Measurements from ENCODE around the gene DDX47. TPM values are rescaled to one million over a fixed set of nuclear protein-coding genes. Genes with fewer than 3 reads are reported as not detected.

The DDX47 gene
- total and polyA plus RNA-seq, 10 donors = 34.0 to 58.1 (median 42.0) TPM

DNA sequence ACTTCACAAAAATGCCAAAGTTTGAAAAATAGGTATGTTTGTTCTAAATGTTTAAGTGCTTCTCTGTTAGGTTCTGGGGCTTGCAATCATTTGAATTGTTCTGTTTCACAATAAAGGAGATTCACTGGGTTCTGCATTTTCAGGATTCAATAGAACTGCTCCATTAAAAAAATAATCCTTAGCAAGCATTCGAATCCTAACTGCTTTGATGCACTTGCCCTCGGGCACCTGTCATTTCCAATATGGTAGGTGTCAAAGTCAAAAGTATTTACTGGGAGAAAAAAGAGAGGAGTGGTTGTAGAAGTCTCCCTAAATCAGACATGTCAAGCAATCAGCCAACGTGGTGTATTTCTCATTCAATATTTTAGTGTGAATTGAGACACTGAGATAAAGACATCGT, 22.2 kb upstream of the DDX47 start:
- intact Hi-C loops (cut with DNase I; ENCODE audit: low total_unique reads) = no loop called here
- TF ChIP-seq CTCF (IDR thresholded peaks at IDR 0.05 in 8 of 11, conservative IDR thresholded peaks at IDR 0.05 in 3 of 11) (no peak), POLR2A (IDR thresholded peaks at IDR 0.05) (no peak), POLR2AphosphoS5 (IDR thresholded peaks at IDR 0.05) (no peak)
- 78 to 92% (median 88%) methylated on average over 4 of the region's 4 CpGs for WGBS, 5 donors
- no peaks in the 10 kb centered on the region for H3K27me3 ChIP-seq (replicated peaks in 1 of 7)
- peaks cover 17 to 35% (median 28%) of the 10 kb centered on the region in 6 donors for H3K4me1 ChIP-seq
- no peak overlapping the region for H3K4me3 ChIP-seq
- no peak for DNase-seq
- no peak overlapping the region for H3K27ac ChIP-seq
- no peaks in the 10 kb centered on the region for H3K9me3 ChIP-seq
- no peaks in the 10 kb centered on the region for H3K36me3 ChIP-seq

DNA sequence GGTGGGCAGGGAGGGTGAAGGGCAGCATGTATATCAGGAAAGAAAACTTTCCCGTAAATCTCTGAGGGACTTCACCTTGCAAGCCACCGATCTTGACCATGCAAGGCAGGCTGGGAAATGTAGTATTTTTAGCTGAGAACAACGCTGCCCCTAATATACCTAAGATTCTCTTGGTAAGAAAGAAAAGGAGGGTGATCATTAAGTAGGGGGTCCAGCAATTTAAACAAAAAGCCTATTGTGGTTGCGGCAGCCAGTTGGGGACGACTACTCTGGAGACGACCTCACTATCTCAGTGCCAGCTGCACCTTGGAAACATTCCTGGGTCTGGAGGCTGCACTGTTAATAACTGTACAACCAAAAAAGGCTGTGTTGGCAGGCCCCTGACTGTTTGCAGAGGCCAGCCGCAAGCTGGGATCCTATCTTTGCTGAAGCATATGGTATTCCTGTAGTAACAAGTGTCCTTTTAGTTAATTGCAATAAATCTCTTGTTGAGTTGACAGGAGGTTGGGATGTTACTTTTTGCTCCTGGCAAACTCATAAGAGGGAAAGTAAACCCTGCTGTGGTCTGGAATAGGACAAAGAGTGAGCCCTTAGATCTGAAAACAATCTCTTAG, 21.3 kb upstream of the DDX47 start:
- no peak for TF ChIP-seq POLR2AphosphoS5 (IDR thresholded peaks at IDR 0.05)
- no peak for TF ChIP-seq POLR2A (IDR thresholded peaks at IDR 0.05)
- TF ChIP-seq CTCF (IDR thresholded peaks at IDR 0.05 in 8 of 11, conservative IDR thresholded peaks at IDR 0.05 in 3 of 11) = no peak
- no peaks in the 10 kb centered on the region for H3K27me3 ChIP-seq (replicated peaks in 1 of 7)
- H3K4me1 ChIP-seq = peaks cover 13 to 28% (median 23%) of the 10 kb centered on the region in 6 donors
- no peaks in the 10 kb centered on the region for H3K36me3 ChIP-seq
- H3K27ac ChIP-seq = no peak overlapping the region
- intact Hi-C loops (cut with DNase I; ENCODE audit: low total_unique reads) = no loop called here
- no peak for DNase-seq
- H3K4me3 ChIP-seq = no peak overlapping the region
- WGBS, 5 donors = 57 to 83% (median 62%) methylated on average over 7 of the region's 7 CpGs
- H3K9me3 ChIP-seq = no peaks in the 10 kb centered on the region

DNA sequence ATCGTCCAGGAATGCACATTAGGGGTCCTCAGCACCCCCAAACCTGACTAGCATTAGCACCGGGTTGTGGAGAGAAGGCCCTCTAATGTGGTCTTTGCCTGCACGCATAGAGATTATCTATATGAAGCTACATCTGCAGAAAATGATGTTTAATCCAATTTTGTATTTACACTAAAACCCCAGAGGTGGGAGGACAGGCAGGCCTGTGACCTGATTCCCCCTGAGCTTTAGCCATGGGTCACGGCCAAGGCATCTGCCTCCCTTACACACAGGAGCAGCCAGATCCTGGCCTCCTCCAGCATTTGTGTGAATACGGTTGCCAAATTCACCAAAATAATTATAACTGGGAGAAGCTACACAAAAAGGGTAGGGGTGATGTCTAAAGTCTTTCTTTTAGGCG, 20.7 kb upstream of the DDX47 start:
- H3K36me3 ChIP-seq = no peaks in the 10 kb centered on the region
- H3K27ac ChIP-seq = no peak overlapping the region
- H3K4me3 ChIP-seq = no peak overlapping the region
- no peaks in the 10 kb centered on the region for H3K9me3 ChIP-seq
- DNase-seq = no peak
- peaks cover 11 to 23% (median 18%) of the 10 kb centered on the region in 6 donors for H3K4me1 ChIP-seq
- 89 to 98% (median 94%) methylated on average over 6 of the region's 6 CpGs for WGBS, 5 donors
- TF ChIP-seq POLR2AphosphoS5 (IDR thresholded peaks at IDR 0.05) (peak in 1 of 3 donors; percentile 3), POLR2A (IDR thresholded peaks at IDR 0.05) (no peak), CTCF (IDR thresholded peaks at IDR 0.05 in 8 of 11, conservative IDR thresholded peaks at IDR 0.05 in 3 of 11) (no peak)
- intact Hi-C loops (cut with DNase I; ENCODE audit: low total_unique reads) = no loop called here
- no peaks in the 10 kb centered on the region for H3K27me3 ChIP-seq (replicated peaks in 1 of 7)

DNA sequence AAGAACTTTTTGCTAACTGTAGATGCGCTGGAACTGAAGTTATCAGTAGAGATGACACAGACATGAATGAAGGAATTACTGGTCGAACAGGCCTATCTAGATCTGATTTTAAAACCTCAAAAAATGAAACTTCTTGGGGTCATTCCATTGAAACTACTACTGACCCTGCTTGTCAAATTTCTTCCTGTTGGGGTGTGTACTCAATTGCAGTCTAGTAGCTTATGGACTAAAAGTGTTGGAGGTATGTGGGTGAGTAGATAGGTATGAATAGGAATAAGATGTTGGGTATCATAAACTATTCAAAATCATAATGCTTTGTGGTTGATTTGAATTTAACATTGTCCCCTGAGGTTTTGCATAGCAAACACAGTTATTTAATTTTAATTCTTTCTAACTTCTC, 18.5 kb upstream of the DDX47 start:
- intact Hi-C loops (cut with DNase I; ENCODE audit: low total_unique reads) = no loop called here
- no peaks in the 10 kb centered on the region for H3K9me3 ChIP-seq
- no peak overlapping the region for H3K4me3 ChIP-seq
- no peak overlapping the region for H3K27ac ChIP-seq
- no peak for DNase-seq
- TF ChIP-seq POLR2A (IDR thresholded peaks at IDR 0.05) (no peak), CTCF (IDR thresholded peaks at IDR 0.05 in 8 of 11, conservative IDR thresholded peaks at IDR 0.05 in 3 of 11) (no peak)
- WGBS, 5 donors = 94 to 98% (median 96%) methylated on average over 2 of the region's 2 CpGs
- no peaks in the 10 kb centered on the region for H3K27me3 ChIP-seq (replicated peaks in 1 of 7)
- peaks cover 0 to under 1% (median 0%) of the 10 kb centered on the region in 6 donors for H3K4me1 ChIP-seq
- H3K36me3 ChIP-seq = no peaks in the 10 kb centered on the region
